Head of caudate nucleus (tissue), 42 donors: ENCODE data around the gene TPPP.

Source experiments
- DNase-seq, 42 donors: peaks; one replicate each; pipeline versions ENCODE4 v3.0.0 to v3.0.0-alpha.2; 2020 to 2021; ENCODE audit warnings: mixed read lengths in 7 of 42
- intact Hi-C: fragments of 100-400 bp; cut with DNase I; formaldehyde crosslinking; loops from one replicate; pipeline ENCODE4 v1.15.0; 2022

TPPP gene

GRCh38 chr5:660491-661030 lies 32.6 kb downstream of the TPPP start:
- intact Hi-C loops: loop anchor here (10.0 kb wide), 1 partner anchor 46 kb away; the partner anchor contains the start of gene CEP72
- peak in 1 of 42 donors; percentile 3 for DNase-seq

GRCh38 chr5:659496-660263 lies 33.5 kb downstream of the TPPP start:
- no peak for DNase-seq
- intact Hi-C loops: loop anchor here (10.0 kb wide), 1 partner anchor 45 kb away; the partner anchor contains the start of gene CEP72

- no peak for DNase-seq
- intact Hi-C loops: no loop called here
Observed at GRCh38 chr5:658103-658502, 35.0 kb downstream of the TPPP start.

- intact Hi-C loops: no loop called here
- DNase-seq: peak in 1 of 42 donors; percentile 42
Observed at GRCh38 chr5:657570-657969, 35.6 kb downstream of the TPPP start.

GRCh38 chr5:655406-655805 lies 37.7 kb downstream of the TPPP start:
- peak in 2 of 42 donors; percentile 29 to 44 for DNase-seq
- intact Hi-C loops: no loop called here

GRCh38 chr5:654071-654778 lies 38.9 kb downstream of the TPPP start:
- intact Hi-C loops: no loop called here

GRCh38 chr5:652773-653350 lies 40.3 kb downstream of the TPPP start:
- DNase-seq: peak in 3 of 42 donors; percentile 9 to 38 (median 25)
- intact Hi-C loops: no loop called here

More at GRCh38 chr5:654071-654778, 38.9 kb downstream of the TPPP start:
- peak in 5 of 42 donors; percentile 17 to 46 (median 25) for DNase-seq

- peak in 2 of 42 donors; percentile 13 to 39 for DNase-seq
Observed at GRCh38 chr5:652023-652515, 41.1 kb downstream of the TPPP start.

GRCh38 chr5:651296-652022 lies 41.7 kb downstream of the TPPP start:
- peak in 1 of 42 donors; percentile 16 for DNase-seq
- intact Hi-C loops: no loop called here

More at GRCh38 chr5:652023-652515, 41.1 kb downstream of the TPPP start:
- intact Hi-C loops: no loop called here

- intact Hi-C loops: no loop called here
- DNase-seq: peak in 1 of 42 donors; percentile 25
Observed at GRCh38 chr5:647727-648126, 45.4 kb downstream of the TPPP start.

GRCh38 chr5:647311-647710 lies 45.8 kb downstream of the TPPP start:
- intact Hi-C loops: no loop called here
- DNase-seq: peak in 4 of 42 donors; percentile 26 to 52 (median 36)

GRCh38 chr5:646396-647201 lies 46.6 kb downstream of the TPPP start:
- intact Hi-C loops: no loop called here
- DNase-seq: peak in 1 of 42 donors; percentile 36

- DNase-seq: peak in 2 of 42 donors; percentile 3 to 39
- intact Hi-C loops: no loop called here
Observed at GRCh38 chr5:645421-645820, 47.7 kb downstream of the TPPP start.

GRCh38 chr5:644971-645370 lies 48.2 kb downstream of the TPPP start:
- intact Hi-C loops: no loop called here
- DNase-seq: peak in 2 of 42 donors; percentile 3 to 12

GRCh38 chr5:644509-644908 lies 48.6 kb downstream of the TPPP start:
- peak in 2 of 42 donors; percentile 8 to 20 for DNase-seq
- intact Hi-C loops: no loop called here

- peak in 2 of 42 donors; percentile 8 to 24 for DNase-seq
Observed at GRCh38 chr5:643811-644271, 49.3 kb downstream of the TPPP start.

GRCh38 chr5:643351-643801 lies 49.8 kb downstream of the TPPP start:
- DNase-seq: peak in 2 of 42 donors; percentile 2 to 21

More at GRCh38 chr5:643811-644271, 49.3 kb downstream of the TPPP start:
- intact Hi-C loops: no loop called here

More at GRCh38 chr5:643351-643801, 49.8 kb downstream of the TPPP start:
- intact Hi-C loops: no loop called here
